Progenitor cell of endocrine pancreas (in vitro differentiated cells): ENCODE results near the gene URB1. TPM values are rescaled to one million over a fixed set of nuclear protein-coding genes. Genes with fewer than 3 reads are reported as not detected.

ENCODE experiments used
- DNase-seq: peaks from one replicate; pipeline ENCODE4 v3.0.0; 2021; ENCODE audit warnings: low spot score; ENCODE audit not compliant: unreplicated experiment
- H3K27ac Mint-ChIP-seq: 2 replicates; pipeline ENCODE4 v1.8.0; 2021; ENCODE audit warnings: mild to moderate bottlenecking, moderate library complexity, mixed read lengths
- H3K27me3 Mint-ChIP-seq: 2 replicates; pipeline ENCODE4 v1.8.0; 2021; ENCODE audit warnings: mixed read lengths
- H3K36me3 Mint-ChIP-seq: 2 replicates; pipeline ENCODE4 v1.8.0; 2022; ENCODE audit warnings: mixed read lengths; ENCODE audit not compliant: insufficient read depth
- H3K4me1 Mint-ChIP-seq: 2 replicates; pipeline ENCODE4 v1.8.0; 2021; ENCODE audit warnings: low read depth, mixed read lengths
- H3K4me3 Mint-ChIP-seq: 2 replicates; pipeline ENCODE4 v1.8.0; 2021; ENCODE audit warnings: low read depth, mild to moderate bottlenecking, moderate library complexity, mixed read lengths
- H3K9me3 Mint-ChIP-seq: 2 replicates; pipeline ENCODE4 v1.8.0; 2021; ENCODE audit warnings: low read depth, mixed read lengths
- total RNA-seq: library from RNA; stranded (reverse); gene quantifications from 2 replicates; pipeline ENCODE4 v1.2.1, GENCODE V29; 2021
- TF ChIP-seq, protein P1 (sequence below): fragments of 200-600 bp; sonication (generic); IDR thresholded peaks from one replicate; pipeline ENCODE4 v1.5.0; 2021; ENCODE audit warnings: antibody characterized with exemption, mild to moderate bottlenecking; ENCODE audit not compliant: unreplicated experiment

The URB1 gene
- total RNA-seq, 1 donor from 2014 or later: 17.1 TPM

DNA sequence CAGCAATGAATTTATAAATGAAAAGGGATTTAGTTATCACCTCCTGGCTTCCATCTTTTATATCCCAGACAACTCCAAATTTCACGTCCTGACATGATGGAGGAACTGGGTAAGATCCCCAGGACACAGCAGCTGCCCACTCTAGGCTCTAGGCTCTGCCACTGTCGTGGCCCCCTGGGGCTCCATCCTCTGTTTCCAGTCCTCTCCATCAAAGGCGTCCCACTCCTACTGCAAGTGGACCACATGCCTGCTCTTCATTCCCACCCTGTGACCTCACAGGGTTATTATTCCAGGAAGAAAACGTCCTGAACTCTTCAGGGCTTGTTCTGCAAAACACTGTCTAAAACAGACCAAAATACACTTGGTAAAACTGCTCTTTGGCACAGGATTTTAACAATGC, 11.9 kb downstream of the URB1 start:
- peaks cover 17% of the 10 kb centered on the region for H3K36me3 Mint-ChIP-seq
- DNase-seq: no peak
- H3K9me3 Mint-ChIP-seq: no peaks in the 10 kb centered on the region
- no peak overlapping the region for H3K27ac Mint-ChIP-seq
- peaks cover 5% of the 10 kb centered on the region for H3K4me1 Mint-ChIP-seq
- no peaks in the 10 kb centered on the region for H3K27me3 Mint-ChIP-seq
- TF ChIP-seq, protein P1, sequence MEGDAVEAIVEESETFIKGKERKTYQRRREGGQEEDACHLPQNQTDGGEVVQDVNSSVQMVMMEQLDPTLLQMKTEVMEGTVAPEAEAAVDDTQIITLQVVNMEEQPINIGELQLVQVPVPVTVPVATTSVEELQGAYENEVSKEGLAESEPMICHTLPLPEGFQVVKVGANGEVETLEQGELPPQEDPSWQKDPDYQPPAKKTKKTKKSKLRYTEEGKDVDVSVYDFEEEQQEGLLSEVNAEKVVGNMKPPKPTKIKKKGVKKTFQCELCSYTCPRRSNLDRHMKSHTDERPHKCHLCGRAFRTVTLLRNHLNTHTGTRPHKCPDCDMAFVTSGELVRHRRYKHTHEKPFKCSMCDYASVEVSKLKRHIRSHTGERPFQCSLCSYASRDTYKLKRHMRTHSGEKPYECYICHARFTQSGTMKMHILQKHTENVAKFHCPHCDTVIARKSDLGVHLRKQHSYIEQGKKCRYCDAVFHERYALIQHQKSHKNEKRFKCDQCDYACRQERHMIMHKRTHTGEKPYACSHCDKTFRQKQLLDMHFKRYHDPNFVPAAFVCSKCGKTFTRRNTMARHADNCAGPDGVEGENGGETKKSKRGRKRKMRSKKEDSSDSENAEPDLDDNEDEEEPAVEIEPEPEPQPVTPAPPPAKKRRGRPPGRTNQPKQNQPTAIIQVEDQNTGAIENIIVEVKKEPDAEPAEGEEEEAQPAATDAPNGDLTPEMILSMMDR: no peak
- H3K4me3 Mint-ChIP-seq: no peak overlapping the region

- peaks cover 11% of the 10 kb centered on the region for H3K36me3 Mint-ChIP-seq
- H3K27ac Mint-ChIP-seq: peak overlapping the region; percentile 23
- no peaks in the 10 kb centered on the region for H3K27me3 Mint-ChIP-seq
- TF ChIP-seq, protein P1: no peak
- H3K4me3 Mint-ChIP-seq: no peak overlapping the region
- no peak for DNase-seq
- no peaks in the 10 kb centered on the region for H3K9me3 Mint-ChIP-seq
- H3K4me1 Mint-ChIP-seq: peaks cover 5% of the 10 kb centered on the region
Measured at GRCh38 chr21:32378956-32379355, 13.9 kb downstream of the URB1 start.

DNA sequence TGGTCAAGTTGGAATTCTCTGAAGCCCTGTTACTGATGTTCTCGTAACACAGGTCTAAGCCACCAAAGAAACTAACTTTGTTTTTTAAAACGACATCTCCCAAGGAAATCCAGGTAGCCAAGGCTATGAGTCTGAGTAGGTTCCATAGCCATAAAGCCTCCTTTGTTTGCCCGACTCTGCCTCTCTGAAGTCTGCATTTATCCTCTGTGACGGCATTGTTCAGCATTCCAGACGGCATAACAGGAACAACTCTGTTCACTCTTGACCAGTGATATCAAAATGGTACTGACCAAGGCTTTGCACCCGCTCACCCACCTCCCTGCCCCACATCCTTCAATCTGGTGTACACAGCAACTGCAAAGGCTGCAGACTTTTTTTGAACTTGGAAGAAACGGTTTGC, 14.8 kb downstream of the URB1 start:
- peak overlapping the region; percentile 23 for H3K27ac Mint-ChIP-seq
- peaks cover 11% of the 10 kb centered on the region for H3K36me3 Mint-ChIP-seq
- no peak overlapping the region for H3K4me3 Mint-ChIP-seq
- H3K4me1 Mint-ChIP-seq: peaks cover 5% of the 10 kb centered on the region
- no peaks in the 10 kb centered on the region for H3K9me3 Mint-ChIP-seq
- H3K27me3 Mint-ChIP-seq: no peaks in the 10 kb centered on the region
- TF ChIP-seq, protein P1: no peak
- no peak for DNase-seq

DNA sequence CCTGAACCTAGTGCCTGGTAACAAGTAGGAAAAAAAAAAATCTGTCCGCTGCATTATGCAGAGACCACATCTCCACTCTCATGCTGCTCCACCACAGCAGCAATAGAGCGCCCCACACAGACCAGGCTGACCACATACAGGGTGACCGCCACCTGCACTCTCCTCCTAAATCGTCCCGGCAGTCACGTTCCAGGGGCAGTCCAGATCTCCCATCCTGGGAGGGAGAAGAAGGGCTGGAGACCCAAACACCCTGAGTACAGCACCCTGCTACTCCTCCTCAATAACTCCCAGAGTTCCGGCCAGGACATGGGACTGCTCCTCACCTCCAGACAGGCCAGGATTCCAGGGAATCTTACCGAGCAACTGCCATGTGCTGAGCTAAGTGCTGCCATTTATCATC, 15.3 kb downstream of the URB1 start:
- TF ChIP-seq, protein P1: no peak
- no peak overlapping the region for H3K27ac Mint-ChIP-seq

GRCh38 chr21:32372755-32373154, 20.1 kb downstream of the URB1 start:
- DNase-seq: no peak
- no peaks in the 10 kb centered on the region for H3K9me3 Mint-ChIP-seq
- no peaks in the 10 kb centered on the region for H3K27me3 Mint-ChIP-seq
- peaks cover 10% of the 10 kb centered on the region for H3K36me3 Mint-ChIP-seq
- TF ChIP-seq, protein P1: no peak
- H3K4me3 Mint-ChIP-seq: no peak overlapping the region
- H3K27ac Mint-ChIP-seq: no peak overlapping the region
- H3K4me1 Mint-ChIP-seq: no peaks in the 10 kb centered on the region

More for the DNA sequence above, 15.3 kb downstream of the URB1 start:
- no peaks in the 10 kb centered on the region for H3K27me3 Mint-ChIP-seq
- no peaks in the 10 kb centered on the region for H3K9me3 Mint-ChIP-seq
- no peak for DNase-seq
- peaks cover 12% of the 10 kb centered on the region for H3K36me3 Mint-ChIP-seq
- H3K4me1 Mint-ChIP-seq: peaks cover 5% of the 10 kb centered on the region
- no peak overlapping the region for H3K4me3 Mint-ChIP-seq
